ENCODE results near the gene PSMA5.

The PSMA5 gene

DNA sequence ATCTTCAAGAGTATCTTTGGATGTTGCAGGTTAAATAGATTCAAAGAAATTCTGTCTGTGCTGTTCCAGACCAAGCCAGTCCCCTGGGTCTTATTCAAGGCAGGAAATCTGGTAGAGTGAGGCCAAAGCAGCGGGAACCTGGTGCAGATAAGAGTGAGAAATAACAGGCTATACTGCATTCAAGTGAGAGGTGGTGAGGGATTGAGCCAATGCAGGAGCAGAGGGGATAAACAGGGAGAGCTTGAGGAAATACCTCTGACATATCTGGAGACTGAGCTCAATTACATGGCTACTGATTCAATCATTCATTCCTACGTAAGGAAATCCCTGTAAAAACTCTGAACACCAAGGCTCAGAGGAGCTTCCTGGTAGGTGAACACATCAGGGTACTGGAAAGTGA, 17.2 kb upstream of the PSMA5 start:
- no peak for TF ChIP-seq GATA2 (IDR thresholded peaks at IDR 0.05; ENCODE audit: low read depth, low read length)
- TF ChIP-seq GATA3 (IDR thresholded peaks at IDR 0.05; ENCODE audit: low read depth, low read length), result no peak

DNA sequence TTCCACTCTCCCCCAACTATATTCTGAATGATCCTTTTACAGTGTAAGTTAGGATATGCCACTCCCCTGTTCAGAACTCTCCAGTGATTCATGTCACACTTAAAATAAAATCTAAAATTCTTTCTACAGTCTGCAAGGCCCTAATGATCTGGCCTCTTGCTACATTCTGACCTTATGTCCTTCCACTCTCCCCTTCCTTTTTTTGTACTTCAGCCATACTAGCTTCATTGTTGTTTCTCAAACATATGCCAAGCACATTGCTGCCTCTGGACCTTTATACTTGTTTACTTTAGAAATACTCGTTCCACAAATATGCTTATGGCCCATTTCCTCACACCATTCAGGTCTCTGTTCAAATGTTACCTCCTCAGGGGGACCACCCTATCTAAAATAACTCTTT, 14.8 kb upstream of the PSMA5 start:
- no peak for TF ChIP-seq GATA3 (IDR thresholded peaks at IDR 0.05; ENCODE audit: low read depth, low read length)
- TF ChIP-seq GATA2 (IDR thresholded peaks at IDR 0.05; ENCODE audit: low read depth, low read length), result no peak

DNA sequence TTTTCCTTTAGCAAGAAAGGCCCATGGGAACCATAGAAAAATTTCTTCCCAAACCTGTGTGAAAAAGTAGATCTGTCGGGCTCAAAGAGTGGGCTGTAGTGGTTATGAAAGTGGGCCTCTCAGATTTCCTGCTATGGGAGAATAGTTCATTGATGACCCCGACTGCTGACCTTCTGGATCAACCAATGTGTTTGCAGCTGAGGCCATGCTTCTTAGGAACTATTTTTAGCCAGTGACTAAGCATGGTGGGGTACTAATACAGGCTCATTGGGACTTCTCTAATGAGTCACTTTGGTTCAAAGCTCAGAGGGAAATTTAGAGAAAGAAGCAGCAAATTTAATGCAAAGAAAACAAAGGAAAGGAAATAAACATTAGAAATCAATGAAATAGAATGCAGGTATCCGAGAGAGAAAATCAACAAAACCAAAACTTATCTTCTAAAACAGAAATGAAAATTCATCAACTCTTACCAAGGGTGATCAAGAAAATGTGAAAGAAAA, 12.6 kb upstream of the PSMA5 start:
- TF ChIP-seq GATA3 (IDR thresholded peaks at IDR 0.05; ENCODE audit: low read depth, low read length), result no peak
- TF ChIP-seq GATA2 (IDR thresholded peaks at IDR 0.05; ENCODE audit: low read depth, low read length), result no peak

DNA sequence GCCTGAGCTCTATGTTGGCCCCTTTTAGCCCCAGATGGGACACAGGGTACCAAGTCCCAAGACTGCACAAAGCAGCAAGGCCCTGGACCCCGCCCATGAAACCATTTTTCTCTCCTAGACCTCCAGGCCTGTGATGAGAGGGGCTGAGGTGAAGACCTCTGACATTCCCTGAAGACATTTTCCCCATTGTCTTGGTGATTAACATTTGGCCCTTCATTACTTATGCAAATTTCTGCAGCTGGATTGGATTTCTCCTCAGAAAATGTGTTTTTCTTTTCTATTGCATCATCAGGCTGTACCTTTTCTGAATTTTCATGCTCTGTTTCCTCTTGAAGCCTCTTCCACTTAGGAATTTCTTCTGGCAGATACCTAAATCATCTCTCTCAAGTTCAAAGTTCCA, 8.2 kb upstream of the PSMA5 start:
- TF ChIP-seq GATA3 (IDR thresholded peaks at IDR 0.05; ENCODE audit: low read depth, low read length), result no peak
- no peak for TF ChIP-seq GATA2 (IDR thresholded peaks at IDR 0.05; ENCODE audit: low read depth, low read length)

DNA sequence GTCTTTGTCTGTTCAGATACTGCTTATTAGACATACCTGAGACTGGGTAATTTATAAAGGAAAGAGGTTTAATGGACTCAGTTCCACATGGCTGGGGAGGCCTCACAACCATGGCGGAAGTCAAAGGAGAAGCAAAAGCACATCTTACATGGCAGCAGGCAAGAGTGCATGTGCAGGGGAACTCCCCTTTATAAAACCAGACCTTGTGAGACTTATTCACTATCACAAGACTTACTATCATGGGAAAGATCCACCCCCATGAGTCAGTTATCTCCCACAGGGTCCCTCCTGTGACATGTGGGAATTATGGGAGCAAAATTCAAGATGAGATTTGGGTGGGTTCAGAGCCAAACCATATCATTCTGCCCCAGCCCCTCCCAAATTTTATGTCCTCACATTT, 7.1 kb upstream of the PSMA5 start:
- TF ChIP-seq GATA3 (IDR thresholded peaks at IDR 0.05; ENCODE audit: low read depth, low read length) (no peak), GATA2 (IDR thresholded peaks at IDR 0.05; ENCODE audit: low read depth, low read length) (no peak)

DNA sequence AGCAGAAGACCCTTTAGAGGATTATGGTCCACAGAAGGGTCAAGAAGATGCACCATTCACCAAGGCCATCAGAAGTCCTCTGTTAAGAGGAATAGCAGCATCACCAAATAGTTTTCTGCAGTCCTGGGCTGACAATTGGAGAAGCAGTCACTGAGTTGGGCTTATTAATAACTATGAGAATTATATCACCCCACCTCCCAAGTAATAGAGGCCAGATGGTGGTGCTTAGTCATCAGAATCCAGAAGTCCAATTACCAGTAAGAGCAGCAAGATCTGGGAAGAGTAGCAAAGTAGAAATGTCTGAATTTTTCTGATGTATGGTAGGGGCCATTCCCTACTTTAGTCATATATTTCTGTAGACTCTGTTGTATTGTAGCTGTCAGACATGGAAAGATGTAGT, 6.1 kb upstream of the PSMA5 start:
- TF ChIP-seq GATA2 (IDR thresholded peaks at IDR 0.05; ENCODE audit: low read depth, low read length) (no peak), GATA3 (IDR thresholded peaks at IDR 0.05; ENCODE audit: low read depth, low read length) (no peak)

DNA sequence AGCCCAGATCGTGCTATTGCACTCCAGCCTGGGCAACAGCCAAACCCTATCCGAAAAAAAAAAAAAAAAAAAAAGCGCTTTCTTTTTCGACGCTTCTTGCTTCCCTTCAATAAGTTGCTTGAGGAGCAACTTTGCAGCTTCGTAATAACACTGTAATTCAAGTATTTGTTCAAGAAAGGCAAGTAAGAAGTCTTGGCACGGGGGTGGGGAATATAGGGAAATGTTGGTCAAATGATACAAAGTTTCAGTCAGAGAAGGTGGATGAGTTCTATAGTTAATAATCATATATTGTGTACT, 871 bp upstream of the PSMA5 start:
- TF ChIP-seq GATA2 (IDR thresholded peaks at IDR 0.05; ENCODE audit: low read depth, low read length), result no peak
- TF ChIP-seq GATA3 (IDR thresholded peaks at IDR 0.05; ENCODE audit: low read depth, low read length), result no peak

DNA sequence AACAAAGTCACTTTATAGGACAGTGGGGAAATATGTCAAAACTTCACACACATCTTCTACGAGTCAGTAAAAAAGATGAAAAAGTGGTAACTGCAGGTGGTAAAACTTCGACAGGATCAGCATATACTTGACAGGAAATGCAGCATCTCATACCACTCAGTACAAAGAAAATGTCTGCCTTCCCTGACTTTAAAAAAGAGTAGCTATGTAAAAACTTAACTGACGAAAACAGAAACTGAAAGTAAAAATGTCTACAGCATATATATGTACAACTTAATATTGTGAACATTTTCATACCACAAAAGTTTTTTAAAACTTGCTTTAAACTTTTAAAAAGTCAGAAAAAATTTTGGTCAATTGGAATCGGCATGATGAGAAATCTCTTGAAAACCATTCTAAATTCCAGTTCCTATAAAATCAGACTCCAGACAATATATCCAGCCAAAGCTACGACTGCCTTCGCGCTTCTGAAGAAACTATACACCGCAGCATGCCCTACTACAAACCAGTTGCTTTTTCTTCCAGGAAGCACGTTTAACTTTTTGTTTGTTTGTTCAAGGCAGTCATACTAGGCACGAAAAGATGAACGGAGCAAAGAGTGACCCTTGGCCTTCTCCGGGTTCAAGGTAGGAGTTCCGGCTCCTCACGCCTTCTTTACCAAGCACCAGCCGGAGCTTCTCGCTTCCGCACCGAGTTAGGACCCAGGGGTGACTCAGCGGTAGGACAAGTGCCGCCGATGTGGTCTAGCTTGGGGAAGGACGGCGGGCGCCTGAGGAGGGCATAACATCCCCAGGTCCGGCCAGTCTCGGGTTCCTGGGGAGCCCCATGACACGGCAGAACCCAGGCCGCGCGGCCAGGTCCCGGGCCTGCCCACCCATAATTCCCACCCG, 612 bp downstream of the PSMA5 start:
- TF ChIP-seq GATA3 (IDR thresholded peaks at IDR 0.05; ENCODE audit: low read depth, low read length) (no peak), GATA2 (IDR thresholded peaks at IDR 0.05; ENCODE audit: low read depth, low read length) (no peak)

GRCh38 chr1:109423498-109423897, 2.8 kb downstream of the PSMA5 start:
- no peak for TF ChIP-seq GATA2 (IDR thresholded peaks at IDR 0.05; ENCODE audit: low read depth, low read length)
- no peak for TF ChIP-seq GATA3 (IDR thresholded peaks at IDR 0.05; ENCODE audit: low read depth, low read length)

- no peak for TF ChIP-seq GATA2 (IDR thresholded peaks at IDR 0.05; ENCODE audit: low read depth, low read length)
- TF ChIP-seq GATA3 (IDR thresholded peaks at IDR 0.05; ENCODE audit: low read depth, low read length), result no peak
Measured at GRCh38 chr1:109412551-109412950, 13.7 kb downstream of the PSMA5 start.

DNA sequence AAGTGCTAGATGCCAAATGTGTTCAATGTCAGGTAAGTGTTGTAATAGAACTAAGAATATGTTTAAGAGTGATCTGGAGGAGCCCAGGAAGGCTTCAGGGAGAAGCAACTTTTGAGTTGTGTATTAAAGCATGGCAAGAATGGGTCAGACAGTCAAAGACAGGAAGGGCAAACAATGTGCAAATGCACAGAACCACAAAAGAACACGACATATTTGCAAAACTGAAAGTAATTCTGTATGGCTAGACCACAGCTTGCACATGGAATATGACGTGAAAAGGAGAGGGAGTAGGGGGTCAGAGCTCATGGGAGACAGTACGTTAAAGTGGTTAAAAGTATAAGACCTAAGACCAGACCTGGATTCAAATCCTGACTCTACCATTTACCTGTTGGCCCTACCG, 21.4 kb downstream of the PSMA5 start:
- TF ChIP-seq GATA2 (IDR thresholded peaks at IDR 0.05; ENCODE audit: low read depth, low read length), result no peak
- TF ChIP-seq GATA3 (IDR thresholded peaks at IDR 0.05; ENCODE audit: low read depth, low read length), result no peak

- TF ChIP-seq GATA3 (IDR thresholded peaks at IDR 0.05; ENCODE audit: low read depth, low read length) (no peak), GATA2 (IDR thresholded peaks at IDR 0.05; ENCODE audit: low read depth, low read length) (no peak)
Measured at GRCh38 chr1:109402025-109402424, 24.2 kb downstream of the PSMA5 start.

DNA sequence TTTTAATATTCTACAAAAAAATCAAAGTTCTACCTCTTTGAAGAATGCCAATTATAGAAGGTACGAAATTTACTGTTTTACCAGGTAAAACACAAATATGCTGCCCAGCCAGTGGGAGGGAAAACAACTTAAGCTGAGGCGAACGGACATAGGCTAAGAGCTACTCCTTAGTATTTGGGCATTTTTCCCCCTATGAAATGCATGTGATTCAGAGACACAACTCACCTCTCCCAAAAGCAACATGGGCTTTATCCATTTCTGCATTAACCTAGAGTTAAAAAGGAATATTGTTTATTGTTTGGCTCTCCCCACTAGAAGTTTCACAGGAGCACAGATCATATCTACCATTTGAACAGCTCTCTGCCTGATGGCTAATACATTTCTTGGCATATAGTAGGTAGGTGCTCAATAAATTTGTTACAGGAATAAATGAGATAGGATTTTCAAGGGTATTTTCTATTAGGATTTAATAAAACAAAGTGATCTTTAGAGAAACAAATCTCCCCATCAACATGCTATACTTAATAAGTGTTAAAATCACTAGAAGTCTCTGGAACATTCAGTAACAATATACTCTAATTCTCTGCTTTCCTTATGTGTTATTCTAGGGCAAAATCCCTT, 26.1 kb downstream of the PSMA5 start:
- no peak for TF ChIP-seq GATA2 (IDR thresholded peaks at IDR 0.05; ENCODE audit: low read depth, low read length)
- TF ChIP-seq GATA3 (IDR thresholded peaks at IDR 0.05; ENCODE audit: low read depth, low read length), result no peak

- TF ChIP-seq GATA3 (IDR thresholded peaks at IDR 0.05; ENCODE audit: low read depth, low read length) (no peak), GATA2 (IDR thresholded peaks at IDR 0.05; ENCODE audit: low read depth, low read length) (no peak)
Measured at GRCh38 chr1:109399326-109399957, 26.8 kb downstream of the PSMA5 start.

All from SH-SY5Y (cell line).